Erythroblast (primary cell): ENCODE results near the gene TRPC4AP.

Experiments
- DNase-seq, 2 experiments: peaks; one replicate each; lab custom pipeline; 2025; lab: John Stamatoyannopoulos, UW
- GATA1 ChIP-seq: IDR thresholded peaks from 2 replicates; pipeline ENCODE4 v1.6.1; 2011; ENCODE audit warnings: low read depth, mild to moderate bottlenecking, control low read depth, low read length, moderate library complexity
- POLR2A ChIP-seq: IDR thresholded peaks from 2 replicates; pipeline ENCODE4 v1.6.1; 2011; ENCODE audit warnings: mild to moderate bottlenecking, low read length

Gene TRPC4AP

GRCh38 chr20:34983089-34983820 lies 109.4 kb downstream of the TRPC4AP start:
- TF ChIP-seq POLR2A (no peak), GATA1 (no peak)

DNA sequence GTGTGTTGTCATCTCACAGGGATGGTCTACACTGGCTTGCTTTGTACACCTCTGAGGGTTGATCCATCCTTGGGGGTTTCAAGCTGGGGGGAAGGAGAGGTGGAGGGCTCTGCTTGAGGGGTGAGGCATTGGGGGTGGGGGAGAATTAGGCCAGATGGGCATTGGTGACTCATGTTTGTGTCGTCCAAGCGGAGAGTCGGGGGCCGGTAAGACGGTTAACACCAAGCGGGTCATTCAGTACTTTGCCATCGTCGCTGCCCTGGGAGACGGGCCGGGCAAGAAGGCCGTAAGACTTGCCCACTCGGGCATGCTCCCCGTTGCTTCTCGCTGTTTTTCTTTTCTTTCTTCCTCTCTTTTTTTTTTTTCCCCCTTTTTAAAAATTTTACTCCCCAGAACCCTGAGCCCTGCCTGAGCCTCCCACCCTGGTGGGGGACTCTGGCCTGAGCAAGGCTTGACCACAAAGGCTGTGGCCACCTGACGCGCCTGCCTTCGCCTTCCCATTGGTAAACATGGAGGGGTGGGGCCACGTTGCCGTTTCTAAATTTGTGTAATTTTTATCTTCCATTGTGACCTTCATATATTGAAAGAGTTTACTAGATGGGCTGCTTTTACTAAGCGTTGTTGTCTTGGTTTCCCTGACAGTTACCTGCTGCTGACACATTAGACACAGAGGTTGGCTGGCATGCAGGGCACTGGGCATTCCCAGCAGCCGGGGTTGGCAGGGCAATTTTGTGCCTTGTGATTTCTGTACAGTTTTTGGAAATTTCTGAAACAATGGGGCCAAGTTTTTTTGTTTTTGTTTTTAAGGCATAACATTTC lies 110.1 kb downstream of the TRPC4AP start:
- no peak for DNase-seq
- TF ChIP-seq GATA1: no peak
- no peak for TF ChIP-seq POLR2A

More at GRCh38 chr20:34983089-34983820, 109.4 kb downstream of the TRPC4AP start:
- no peak for DNase-seq

DNA sequence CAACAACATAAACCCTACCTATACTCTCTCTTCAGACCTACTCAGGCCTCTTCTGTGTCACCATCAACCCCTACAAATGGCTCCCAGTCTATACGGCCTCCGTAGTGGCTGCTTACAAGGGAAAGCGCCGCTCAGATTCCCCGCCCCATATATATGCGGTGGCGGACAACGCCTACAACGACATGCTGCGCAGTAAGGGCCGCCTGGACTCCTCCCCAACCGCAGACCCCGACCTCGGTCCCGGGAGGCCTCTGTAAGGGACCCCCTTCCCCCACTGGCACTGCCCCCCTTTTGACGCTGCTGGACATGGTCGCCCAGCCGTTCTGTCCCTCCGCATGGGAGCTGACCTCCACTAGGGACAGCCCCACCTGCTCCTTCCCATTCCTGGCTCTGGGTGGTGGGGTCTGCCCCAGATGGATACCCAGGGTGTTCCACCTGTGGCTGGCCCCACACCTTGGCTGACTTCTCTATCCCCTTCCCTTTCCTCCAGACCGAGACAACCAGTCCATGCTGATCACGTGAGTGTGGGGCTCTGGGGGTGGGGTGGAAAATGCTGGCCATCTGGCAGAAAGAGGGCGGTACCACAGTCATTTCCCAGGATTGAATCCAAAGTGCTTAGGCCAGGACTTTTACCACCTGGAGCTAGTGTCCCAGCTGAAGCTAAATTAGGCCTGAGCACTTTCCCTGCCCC lies 111.9 kb downstream of the TRPC4AP start:
- no peak for DNase-seq
- TF ChIP-seq POLR2A (no peak), GATA1 (no peak)

DNA sequence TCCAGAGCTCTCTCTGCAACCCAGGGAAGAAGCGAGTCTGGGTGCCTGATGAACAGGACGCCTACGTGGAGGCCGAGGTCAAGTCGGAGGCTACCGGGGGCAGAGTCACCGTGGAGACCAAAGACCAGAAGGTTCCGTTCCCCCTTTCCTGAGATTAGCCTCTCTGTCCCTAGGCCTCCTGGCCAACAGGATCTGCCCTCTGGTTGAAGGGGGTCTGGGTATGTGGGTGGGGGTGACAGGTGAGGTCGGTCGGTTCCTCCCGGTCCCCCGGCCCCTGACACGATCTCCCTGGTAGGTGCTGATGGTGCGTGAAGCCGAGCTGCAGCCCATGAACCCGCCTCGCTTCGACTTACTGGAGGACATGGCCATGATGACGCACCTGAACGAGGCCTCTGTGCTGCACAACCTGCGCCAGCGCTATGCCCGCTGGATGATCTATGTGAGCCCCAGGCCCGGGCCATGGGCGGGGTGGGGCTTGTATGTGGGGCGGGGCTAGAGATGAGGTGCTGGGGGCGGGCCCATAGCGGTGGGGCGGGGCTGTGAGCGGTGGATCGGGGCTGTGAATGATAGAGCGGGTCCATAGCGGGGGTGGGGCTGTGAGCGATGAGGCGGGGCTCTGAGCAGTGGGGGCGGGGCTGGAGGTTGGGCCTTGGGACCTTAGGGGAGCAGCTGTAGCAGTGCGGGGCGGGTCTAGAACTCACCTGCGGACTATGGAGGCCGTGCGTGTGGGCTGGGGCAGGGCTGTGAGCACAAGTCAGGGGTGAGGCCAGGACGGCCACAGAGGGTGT lies 113.0 kb downstream of the TRPC4AP start:
- TF ChIP-seq POLR2A (no peak), GATA1 (no peak)
- peak; percentile 30 to 49 for DNase-seq

DNA sequence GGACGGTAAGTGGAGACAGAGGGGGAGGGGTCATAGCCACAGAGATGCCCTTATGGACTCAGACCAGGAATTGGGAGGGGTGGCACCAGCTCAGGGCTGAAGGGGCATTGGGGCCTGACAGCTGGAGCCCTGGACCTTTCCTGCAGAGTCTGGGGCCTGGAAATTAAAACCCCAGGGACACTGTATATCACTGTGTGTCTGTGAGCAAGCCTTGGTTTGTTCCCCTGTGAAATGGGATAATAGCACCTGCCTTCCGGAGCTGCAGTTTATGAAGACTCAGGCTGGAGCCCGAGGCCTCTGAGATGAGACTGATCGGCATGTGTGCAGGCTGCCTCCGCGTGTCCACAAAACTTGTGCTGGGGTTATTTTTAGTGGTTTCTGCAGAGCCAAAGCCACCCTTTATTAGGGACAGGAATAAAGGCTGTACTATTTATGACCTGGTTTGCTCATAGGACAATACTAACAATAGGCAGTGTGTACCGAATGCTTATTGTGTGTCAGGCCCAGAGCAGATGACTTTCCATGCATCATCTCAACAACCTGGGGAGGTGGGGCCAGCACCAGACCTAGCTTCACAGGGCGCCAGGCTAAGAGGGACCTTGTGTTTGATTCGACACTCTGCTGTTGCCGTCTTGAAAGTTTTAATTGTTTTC lies 114.4 kb downstream of the TRPC4AP start:
- no peak for DNase-seq
- TF ChIP-seq GATA1: no peak
- no peak for TF ChIP-seq POLR2A

GRCh38 chr20:34977365-34978091 lies 115.1 kb downstream of the TRPC4AP start:
- no peak for DNase-seq
- no peak for TF ChIP-seq POLR2A
- TF ChIP-seq GATA1: no peak

DNA sequence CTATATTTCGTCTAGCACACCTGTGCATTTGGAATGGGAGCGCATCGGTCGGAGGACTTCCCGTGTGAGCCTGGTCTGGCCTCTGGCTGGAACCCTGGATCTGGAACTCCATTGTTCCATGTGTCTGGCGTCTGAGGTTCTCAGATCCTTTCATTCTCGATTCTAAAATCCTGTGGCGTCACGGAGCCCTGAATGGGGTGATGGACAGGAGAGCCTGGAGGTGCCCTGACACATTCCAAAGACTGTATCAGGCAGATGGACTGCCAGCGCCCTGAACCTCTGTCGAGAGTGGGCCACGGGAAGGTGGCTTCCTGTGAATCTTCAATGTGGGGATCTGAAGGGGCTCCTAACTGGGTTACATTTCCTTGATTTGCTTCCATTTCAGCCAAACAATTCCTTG lies 116.3 kb downstream of the TRPC4AP start:
- DNase-seq: no peak
- TF ChIP-seq POLR2A (no peak), GATA1 (no peak)

- DNase-seq: peak; percentile 12 to 27
- TF ChIP-seq GATA1 (no peak), POLR2A (no peak)
Measured at GRCh38 chr20:34974246-34974645, 118.4 kb downstream of the TRPC4AP start.

DNA sequence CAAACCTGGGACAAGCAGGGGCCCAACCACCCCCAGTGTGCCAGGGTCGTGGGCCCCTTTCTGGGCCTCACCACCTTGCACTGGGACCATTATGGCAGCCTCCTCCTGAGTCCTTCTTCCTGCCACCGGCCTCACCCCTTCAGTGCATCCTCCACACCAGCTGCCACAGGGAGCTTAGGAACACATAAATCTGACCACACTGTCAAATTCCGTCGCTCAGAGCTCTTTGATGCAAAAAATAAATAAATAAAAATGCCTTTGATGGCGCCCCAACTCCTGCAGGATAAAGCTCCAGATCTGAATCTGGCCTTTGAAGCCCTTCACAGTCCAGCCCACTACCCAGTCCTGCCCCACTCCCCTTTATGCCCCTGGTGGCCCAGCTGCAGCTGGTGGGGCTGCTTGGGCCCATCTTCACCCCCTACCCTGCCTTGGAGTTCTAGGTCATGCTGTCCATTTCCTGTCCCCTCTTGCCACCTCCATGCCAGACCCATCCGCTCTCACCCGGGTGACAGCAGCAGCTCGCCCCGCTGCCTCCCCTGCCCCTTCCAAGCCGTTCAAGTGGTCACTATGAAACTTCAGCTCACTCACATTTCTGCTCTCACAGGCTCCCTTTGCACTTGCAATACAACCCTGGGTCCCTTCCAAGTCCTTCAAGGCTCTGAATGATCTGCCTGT lies 120.9 kb downstream of the TRPC4AP start:
- TF ChIP-seq POLR2A: no peak
- no peak for TF ChIP-seq GATA1
- DNase-seq: no peak

DNA sequence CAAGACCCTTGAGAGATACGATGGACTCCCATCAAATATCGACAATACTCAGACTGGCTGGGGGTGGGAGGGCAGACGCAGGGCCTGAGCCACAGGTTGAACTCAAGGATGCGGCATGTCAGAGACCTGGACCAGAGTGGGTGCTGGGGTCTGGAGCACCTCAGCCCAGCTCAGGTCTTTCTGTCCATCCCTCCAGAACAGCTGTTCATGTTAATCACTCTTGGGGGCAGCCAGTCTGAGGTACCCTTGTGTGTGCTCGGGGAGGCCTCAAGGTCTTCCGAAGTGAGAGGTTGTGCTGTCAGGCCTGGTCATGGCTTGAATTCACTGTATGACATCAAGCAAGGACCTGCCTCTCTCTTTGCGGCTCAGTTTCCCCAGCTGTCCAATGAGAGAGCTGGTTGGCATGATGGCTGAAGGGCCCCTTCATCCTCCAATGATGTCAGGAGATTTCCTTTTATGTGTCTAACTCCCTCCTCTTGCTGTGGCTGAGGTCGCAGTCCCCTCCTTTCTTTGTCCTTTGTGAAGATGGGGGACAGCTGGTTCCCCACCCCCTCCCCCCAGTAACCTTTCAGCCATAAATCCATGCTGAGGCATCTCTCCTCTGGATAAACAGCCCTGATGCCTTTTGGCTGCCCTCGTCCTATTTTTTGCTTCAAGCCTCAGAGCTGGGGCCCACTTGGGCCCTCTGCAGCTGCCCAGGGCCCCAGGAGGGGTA lies 121.6 kb downstream of the TRPC4AP start:
- DNase-seq: no peak
- no peak for TF ChIP-seq POLR2A

DNA sequence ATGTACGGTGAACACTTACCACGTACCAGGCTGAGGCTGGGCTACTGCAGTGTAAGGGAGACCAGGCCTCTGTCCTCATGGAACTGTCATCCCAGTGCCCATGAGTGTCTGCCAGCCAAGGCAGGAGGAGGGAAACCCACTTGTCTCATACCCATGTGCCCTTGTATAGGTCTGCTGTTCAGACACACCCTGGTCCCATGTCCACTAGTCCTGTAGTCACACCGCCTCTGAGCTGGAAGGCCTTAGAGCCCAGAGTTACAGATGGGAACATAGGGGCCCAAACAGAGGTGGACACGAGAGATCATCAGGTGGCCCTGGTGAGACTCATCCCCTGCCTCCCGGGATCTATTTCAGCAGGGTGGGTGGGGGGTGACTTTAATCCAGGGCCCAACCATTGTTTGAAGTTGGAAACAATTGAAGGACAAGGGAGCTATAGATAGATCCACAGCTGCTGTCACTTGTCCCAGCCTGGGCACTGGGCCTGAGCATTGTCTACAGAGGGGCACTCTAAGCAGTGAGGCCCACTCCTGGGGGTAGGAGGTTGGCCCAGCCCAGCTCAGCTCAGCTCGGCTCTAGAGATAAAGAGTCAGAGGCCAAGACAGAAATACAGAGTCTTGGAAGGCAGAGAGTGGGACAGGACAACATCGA lies 122.3 kb downstream of the TRPC4AP start:
- no peak for DNase-seq
- TF ChIP-seq POLR2A (no peak), GATA1 (no peak)
